Measurements from ENCODE around the gene ATAD3C. TPM values are rescaled to one million over a fixed set of nuclear protein-coding genes. Genes with fewer than 3 reads are reported as not detected.
A peak's percentile ranks its signal among the peaks of the same experiment; 100 is the strongest.

ATAD3C gene
- total and polyA plus RNA-seq, 2 of the 8 experiments (the other 6 are each of a cell fraction or from before 2014, with no cell fraction given), result 2.0 to 2.7 TPM

- TF ChIP-seq CEBPB (IDR thresholded peaks at IDR 0.05; ENCODE audit: low read depth, low read length), result no peak
- no peak for TF ChIP-seq TAF1 (IDR thresholded peaks at IDR 0.05; ENCODE audit: low read depth, low read length)
- peak in 1 of 2 experiments; percentile 3; a peak in 1 of 3 replicates for TF ChIP-seq POLR2A (IDR thresholded peaks at IDR 0.05; ENCODE audit: control extremely low read depth in 1 of 2, low read depth in 2 of 2, low read length in 2 of 2)
- no peak for TF ChIP-seq TAF7 (optimal IDR thresholded peaks at IDR 0.05; ENCODE audit: borderline replicate concordance, low read depth, low read length)
- no peak for TF ChIP-seq KDM1A (IDR thresholded peaks at IDR 0.05; ENCODE audit: borderline replicate concordance, low read length)
- TF ChIP-seq MAX (IDR thresholded peaks at IDR 0.05), result 0 out of 2 replicates have a peak, but pooled peaks have one; percentile 20
- no peak for TF ChIP-seq KDM4A (IDR thresholded peaks at IDR 0.05; ENCODE audit: low read depth, low read length, severe bottlenecking)
- no peak for TF ChIP-seq KDM5A (IDR thresholded peaks at IDR 0.05; ENCODE audit: low read length)
- no peak for TF ChIP-seq EP300 (IDR thresholded peaks at IDR 0.05; ENCODE audit: borderline replicate concordance in 1 of 2, low read depth in 2 of 2, low read length in 2 of 2)
- TF ChIP-seq SAP30 (IDR thresholded peaks at IDR 0.05; ENCODE audit: insufficient read depth, insufficient replicate concordance, low read length), result no peak
- no peak for TF ChIP-seq EGR1 (IDR thresholded peaks at IDR 0.05; ENCODE audit: borderline replicate concordance, low read depth, low read length)
- TF ChIP-seq TCF12 (IDR thresholded peaks at IDR 0.05; ENCODE audit: low read depth, low read length), result no peak
- no peak for TF ChIP-seq ATF3 (IDR thresholded peaks at IDR 0.05; ENCODE audit: insufficient read depth, low read depth, low read length)
- no peak for TF ChIP-seq USF2 (IDR thresholded peaks at IDR 0.05; ENCODE audit: low read length)
- TF ChIP-seq HDAC6 (IDR thresholded peaks at IDR 0.05; ENCODE audit: low read depth, low read length), result no peak
- peak in 2 of 3 experiments; percentile 74 to 90; a peak in 3 of 4 replicates for TF ChIP-seq CTCF (IDR thresholded peaks at IDR 0.05; ENCODE audit: control extremely low read depth in 1 of 3, insufficient read depth in 1 of 3, low read depth in 1 of 3, low read length in 3 of 3)
- peak; percentile 57; the same call in 1 of the 2 replicates for TF ChIP-seq GABPA (IDR thresholded peaks at IDR 0.05; ENCODE audit: borderline replicate concordance, insufficient read depth, low read length)
- TF ChIP-seq BRCA1 (IDR thresholded peaks at IDR 0.05; ENCODE audit: low read depth, low read length), result no peak
- TF ChIP-seq BACH1 (IDR thresholded peaks at IDR 0.05; ENCODE audit: low read length), result no peak
These were observed 47.2 kb upstream of the ATAD3C start (continued) for GRCh38 chr1:1402072-1402900.

Measured in H1 (cell line).